K562 (cell line): ENCODE measurements around the gene SLC15A1. TPM values are rescaled to one million over a fixed set of nuclear protein-coding genes. Genes with fewer than 3 reads are reported as not detected.

ENCODE experiments used
- ATAC-seq: fragments of 200-7000 bp; cut with Tn5 transposase; 3 replicates; pipeline ENCODE4 v1.9.1; 2020; ENCODE audit warnings: moderate library complexity
- BruUV-seq: library from RNA; stranded (reverse); fragments of 400-500 nt; replicated peaks from 2 replicates; lab custom pipeline; 2021; lab: Mats Ljungman, UMichigan
- CTCF ChIA-PET: fragments of 300-600 bp; formaldehyde crosslinking; extraction: SDS; loops from one replicate; lab custom pipeline; 2021; ENCODE audit warnings: low intra/inter-chr PET ratio; lab: Yijun Ruan, JAX
- POLR2A ChIA-PET: fragments of 300-600, 350-650 bp; sonication (Branson Sonifier 250); formaldehyde crosslinking; extraction: SDS; loops from one replicate; lab custom pipeline; 2021; ENCODE audit warnings: antibody characterized with exemption, inconsistent platforms; lab: Yijun Ruan, JAX
- DNase-seq, 4 experiments: peaks; one replicate each; pipeline versions ENCODE4 v3.0.0 to v3.0.0-alpha.2; 2011 to 2018; ENCODE audit warnings: low spot score in 3 of 4, mixed read lengths in 3 of 4; ENCODE audit errors: extremely low read depth in 1 of 4
- FAIRE-seq: peaks from 2 replicates; lab custom pipeline; 2011; peaks lifted over from hg19 to GRCh38; lab: Jason Lieb, UNC
- H2AFZ ChIP-seq: 2 replicates; pipeline ENCODE4 v1.6.0; 2011; ENCODE audit warnings: low read depth, low read length, control low read depth, inconsistent platforms
- H3K27ac ChIP-seq: fragments of 200-600 bp; 3 replicates; pipeline ENCODE4 v1.8.0; 2011; ENCODE audit warnings: low read depth, mild to moderate bottlenecking, control low read depth, inconsistent platforms, low read length, moderate library complexity, mixed read lengths; ENCODE audit errors: extremely low read depth
- H3K27me3 ChIP-seq, 2 experiments: fragments of 300-600 bp in 1 of 2; 2 replicates in 1 of 2; 3 replicates in 1 of 2; pipeline versions ENCODE4 v1.6.0 to v1.8.0; 2011; ENCODE audit warnings: inconsistent platforms in 2 of 2, low read length in 2 of 2, mild to moderate bottlenecking in 1 of 2, mixed read lengths in 1 of 2, moderate library complexity in 1 of 2; ENCODE audit not compliant: control insufficient read depth in 2 of 2, insufficient read depth in 2 of 2
- H3K36me3 ChIP-seq: fragments of 300-600 bp; 3 replicates; pipeline ENCODE4 v1.8.0; 2011; ENCODE audit warnings: mild to moderate bottlenecking, low read length, inconsistent platforms; ENCODE audit not compliant: control insufficient read depth, insufficient read depth
- H3K4me1 ChIP-seq, 2 experiments: fragments of 200-600 bp in 1 of 2; replicated peaks in 1 of 2; 2 replicates in 1 of 2; 3 replicates in 1 of 2; pipeline versions ENCODE4 v1.5.1 to v1.8.0; 2011; ENCODE audit warnings: inconsistent platforms in 2 of 2, low read length in 2 of 2, mild to moderate bottlenecking in 1 of 2, mixed read lengths in 1 of 2, moderate library complexity in 1 of 2; ENCODE audit not compliant: control insufficient read depth in 2 of 2, insufficient read depth in 2 of 2
- H3K4me2 ChIP-seq: 2 replicates; pipeline ENCODE4 v1.6.1; 2011; ENCODE audit warnings: low read length, control low read depth, inconsistent platforms, mixed read lengths; ENCODE audit not compliant: insufficient read depth
- H3K4me3 ChIP-seq: fragments of 200-600 bp; sonication (generic), shearing (Covaris generic); 2 replicates; pipeline ENCODE4 v1.5.1; 2016; ENCODE audit warnings: control low read depth, inconsistent platforms
- H3K79me2 ChIP-seq: fragments of 200-600 bp; 3 replicates; pipeline ENCODE4 v1.8.0; 2011; ENCODE audit warnings: low read length, inconsistent platforms; ENCODE audit not compliant: control insufficient read depth, insufficient read depth
- H3K9ac ChIP-seq, 2 experiments: 2 replicates each; pipeline versions ENCODE4 v1.6.0 to v1.6.1; 2011; ENCODE audit warnings: low read depth in 2 of 2, low read length in 2 of 2, control low read depth in 1 of 2, inconsistent platforms in 1 of 2, mild to moderate bottlenecking in 1 of 2, mixed read lengths in 1 of 2; ENCODE audit not compliant: insufficient read depth in 1 of 2
- H3K9me1 ChIP-seq: one replicate; pipeline ENCODE4 v1.6.0; 2011; ENCODE audit warnings: inconsistent platforms, mild to moderate bottlenecking, low read length, moderate library complexity; ENCODE audit not compliant: control insufficient read depth, insufficient read depth
- H3K9me3 ChIP-seq: replicated peaks from 2 replicates; pipeline ENCODE4 v1.5.1; 2011; ENCODE audit warnings: low read depth, low read length, inconsistent platforms; ENCODE audit not compliant: control insufficient read depth, insufficient read depth
- H4K20me1 ChIP-seq: replicated peaks from 2 replicates; pipeline ENCODE4 v1.6.1; 2011; ENCODE audit warnings: low read length, inconsistent platforms, mixed read lengths; ENCODE audit not compliant: control insufficient read depth, insufficient read depth
- BRF1 ChIP-seq: IDR thresholded peaks from 3 replicates; pipeline ENCODE4 v1.6.1; 2011; ENCODE audit warnings: borderline replicate concordance, mild to moderate bottlenecking; ENCODE audit not compliant: insufficient read length; ENCODE audit errors: extremely low read depth
- CCAR2 ChIP-seq: fragments of 200-400 bp; formaldehyde crosslinking; IDR thresholded peaks from 2 replicates; pipeline ENCODE4 v1.6.1; 2017; ENCODE audit warnings: mild to moderate bottlenecking, low read depth, low read length
- DPF2 ChIP-seq: fragments of 450-650 bp; IDR thresholded peaks from 2 replicates; pipeline ENCODE4 v1.6.1; 2016
- GTF2E2 ChIP-seq: fragments of 200-800 bp; sonication (Bioruptor generic); IDR thresholded peaks from 2 replicates; pipeline ENCODE4 v1.6.1; 2016; ENCODE audit warnings: missing genetic modification characterization, missing compliant biosample characterization
- HDAC1 ChIP-seq, 2 experiments: fragments of 450-650 bp; IDR thresholded peaks; 2 replicates each; pipeline ENCODE4 v1.6.1; 2016 to 2017; ENCODE audit warnings: inconsistent platforms in 1 of 2, mild to moderate bottlenecking in 1 of 2, moderate library complexity in 1 of 2
- SMARCB1 ChIP-seq: IDR thresholded peaks from 2 replicates; pipeline ENCODE4 v1.6.1; 2011; ENCODE audit warnings: improper control_type of control experiment, low read depth; ENCODE audit not compliant: insufficient read length
- SNIP1 ChIP-seq: fragments of 450-650 bp; IDR thresholded peaks from 2 replicates; pipeline ENCODE4 v1.7.1; 2017; ENCODE audit warnings: low read depth, mild to moderate bottlenecking
- TAL1 ChIP-seq: fragments of 450-650 bp; IDR thresholded peaks from 2 replicates; pipeline ENCODE4 v1.6.1; 2016; ENCODE audit warnings: mild to moderate bottlenecking
- WGBS: fragments of 100-300 bp; shearing (Covaris generic); methylation state at CpG from one replicate; pipeline ENCODE4 v1.1.6; 2016; ENCODE audit warnings: low coverage, mixed read lengths; ENCODE audit not compliant: insufficient coverage; ENCODE audit errors: missing lambda C conversion rate; 5-methylcytosine and 5-hydroxymethylcytosine counted together
- in situ Hi-C: fragments of 300-500 bp; cut with MboI; formaldehyde crosslinking; loops from 4 replicates; pipeline ENCODE4 v1.15.0; 2018; ENCODE audit warnings: inconsistent platforms, mixed read lengths
- intact Hi-C: fragments of 100-400 bp; cut with micrococcal nuclease; formaldehyde crosslinking; loops from 2 replicates; pipeline ENCODE4 v1.14.2; 2022
- polyA plus RNA-seq, 8 experiments: library from polyadenylated mRNA; depleted of rRNA in 4 of 8; stranded (reverse) in 5 of 8; unstranded in 3 of 8; fragments of >200 nt; fragmentation: Nextera tagmentation in 2 of 8; fragmentation: Illumina TruSeq in 1 of 8; extraction: Ambion mirVana in 2 of 8; extraction: Trizol in 1 of 8; gene quantifications; 2 replicates each; pipeline versions ENCODE4 v1.2.1 to v1.2.3, GENCODE V29; 2011 to 2014; ENCODE audit warnings: inconsistent platforms in 1 of 8, missing spikeins in 1 of 8
- total RNA-seq, 7 experiments: library from RNA; depleted of rRNA in 6 of 7; stranded (reverse); fragments of >200 nt in 6 of 7; fragmentation: Illumina TruSeq in 2 of 7; extraction: Trizol in 2 of 7; gene quantifications; 2 replicates each; pipeline versions ENCODE4 v1.2.1 to v1.2.3, GENCODE V29; 2011 to 2021; ENCODE audit warnings: low replicate concordance in 1 of 7

The SLC15A1 gene
- total and polyA plus RNA-seq, 9 of the 15 experiments (the other 6 are each of a cell fraction or from before 2014, with no cell fraction given): not detected

GRCh38 chr13:98649861-98650260 lies 102.6 kb downstream of the SLC15A1 start:
- in situ Hi-C loops: no loop called here
- no peak for ATAC-seq
- no peaks in the 10 kb centered on the region for H3K9me3 ChIP-seq
- BruUV-seq: no TSS peak
- no peaks in the 10 kb centered on the region; the same call in 1 of the 2 replicates for H4K20me1 ChIP-seq
- ChIA-PET POLR2A (no interaction called here), CTCF (no interaction called here)
- no peak overlapping the region for H2AFZ ChIP-seq
- WGBS: 2% methylated on average over 6 of the region's 7 CpGs
- H3K4me1 ChIP-seq: no peaks in the 10 kb centered on the region
- H3K4me2 ChIP-seq: no peak overlapping the region
- H3K4me3 ChIP-seq: no peak overlapping the region
- H3K27me3 ChIP-seq: peaks cover 6 to 36% of the 10 kb centered on the region in 2 experiments; a peak in 4 of 5 replicates
- TF ChIP-seq BRF1 (no peak), DPF2 (no peak), SNIP1 (no peak), GTF2E2 (tag) (no peak), CCAR2 (no peak), SMARCB1 (no peak), TAL1 (no peak), HDAC1 (IDR thresholded peaks at IDR 0.05) (no peak)
- TF ChIP-seq, all 486 proteins: peak for 0
- no peak overlapping the region for H3K27ac ChIP-seq
- no peaks in the 10 kb centered on the region for H3K36me3 ChIP-seq
- intact Hi-C loops: no loop called here
- no peaks in the 10 kb centered on the region for H3K79me2 ChIP-seq
- no peaks in the 10 kb centered on the region for H3K9me1 ChIP-seq
- DNase-seq (no peak), FAIRE-seq (no peak)
- H3K9ac ChIP-seq: no peak overlapping the region
